GM19452 (cell line): Measurements from ENCODE around the gene DHRS2.

Experiments
- ATAC-seq: cut with Tn5 transposase; IDR thresholded peaks from one replicate; pipeline ENCODE4 v1.9.1; 2021; ENCODE audit not compliant: unreplicated experiment

Gene DHRS2

GRCh38 chr14:23646648-23647549 is 10.7 kb downstream of the DHRS2 start:
- no peak for ATAC-seq

GRCh38 chr14:23647619-23648018 is 11.5 kb downstream of the DHRS2 start:
- ATAC-seq: no peak

DNA sequence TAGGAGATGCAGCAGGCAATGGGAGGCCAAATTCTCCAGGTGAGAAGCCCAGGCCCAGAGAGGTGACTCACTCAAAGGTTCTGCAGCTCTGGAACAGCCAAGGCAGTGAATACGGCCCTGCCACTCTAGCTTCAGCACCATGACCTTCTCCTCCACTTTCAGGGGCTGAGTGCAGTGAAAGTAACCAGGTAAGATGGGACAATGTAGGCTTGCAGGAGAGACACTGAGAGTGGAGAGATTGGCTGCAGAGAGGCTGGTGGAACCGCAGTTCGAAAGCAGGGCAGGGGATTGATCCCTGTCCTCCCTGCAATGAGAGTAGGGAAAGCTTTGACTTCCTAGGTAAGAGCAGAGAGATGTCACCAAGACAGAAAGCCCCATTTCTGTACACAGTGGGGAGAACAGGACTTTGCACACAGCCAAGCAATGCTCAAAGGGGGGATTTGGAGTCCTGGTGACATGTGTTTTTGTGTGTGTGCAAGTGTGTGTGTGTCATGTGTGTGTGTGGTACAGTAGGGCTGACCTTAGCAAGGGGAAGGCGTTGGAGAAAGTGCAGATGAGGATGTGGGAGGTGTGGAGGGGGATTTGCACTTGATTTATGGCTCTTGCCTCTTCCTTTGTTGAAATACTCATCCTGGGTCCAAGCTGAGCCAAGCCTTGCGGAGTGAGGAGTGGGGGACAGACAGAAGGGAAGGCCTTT is 12.7 kb downstream of the DHRS2 start:
- no peak for ATAC-seq

GRCh38 chr14:23650506-23650905 is 14.3 kb downstream of the DHRS2 start:
- ATAC-seq: no peak

- no peak for ATAC-seq
Measured at GRCh38 chr14:23653051-23653450, 16.9 kb downstream of the DHRS2 start.

- no peak for ATAC-seq
Measured at GRCh38 chr14:23654231-23654630, 18.1 kb downstream of the DHRS2 start.

GRCh38 chr14:23657959-23658470 is 21.9 kb downstream of the DHRS2 start:
- ATAC-seq: no peak

GRCh38 chr14:23660290-23661226 is 24.4 kb downstream of the DHRS2 start:
- ATAC-seq: peak; percentile 91

- no peak for ATAC-seq
Measured at GRCh38 chr14:23661542-23661941, 25.4 kb downstream of the DHRS2 start.

DNA sequence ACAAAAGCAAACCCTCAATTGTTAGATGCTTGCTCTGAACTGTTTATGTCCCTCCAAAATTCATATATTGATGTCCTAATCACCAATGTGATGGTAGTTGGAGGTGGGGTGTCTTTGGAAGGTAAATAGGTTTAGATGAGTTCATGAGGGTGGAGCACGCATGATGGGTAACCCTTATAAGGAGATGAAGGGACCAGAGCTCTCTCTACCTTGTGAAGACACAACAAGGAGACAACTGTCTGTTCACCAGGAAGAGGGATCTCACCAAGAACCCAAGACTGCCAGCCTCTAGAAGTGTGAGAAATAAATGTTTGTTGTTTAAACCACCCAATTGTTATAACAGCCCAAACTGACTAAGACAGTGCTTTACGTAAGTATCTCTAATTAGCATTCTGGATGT is 27.0 kb downstream of the DHRS2 start:
- ATAC-seq: no peak

GRCh38 chr14:23663711-23664110 is 27.5 kb downstream of the DHRS2 start:
- no peak for ATAC-seq

DNA sequence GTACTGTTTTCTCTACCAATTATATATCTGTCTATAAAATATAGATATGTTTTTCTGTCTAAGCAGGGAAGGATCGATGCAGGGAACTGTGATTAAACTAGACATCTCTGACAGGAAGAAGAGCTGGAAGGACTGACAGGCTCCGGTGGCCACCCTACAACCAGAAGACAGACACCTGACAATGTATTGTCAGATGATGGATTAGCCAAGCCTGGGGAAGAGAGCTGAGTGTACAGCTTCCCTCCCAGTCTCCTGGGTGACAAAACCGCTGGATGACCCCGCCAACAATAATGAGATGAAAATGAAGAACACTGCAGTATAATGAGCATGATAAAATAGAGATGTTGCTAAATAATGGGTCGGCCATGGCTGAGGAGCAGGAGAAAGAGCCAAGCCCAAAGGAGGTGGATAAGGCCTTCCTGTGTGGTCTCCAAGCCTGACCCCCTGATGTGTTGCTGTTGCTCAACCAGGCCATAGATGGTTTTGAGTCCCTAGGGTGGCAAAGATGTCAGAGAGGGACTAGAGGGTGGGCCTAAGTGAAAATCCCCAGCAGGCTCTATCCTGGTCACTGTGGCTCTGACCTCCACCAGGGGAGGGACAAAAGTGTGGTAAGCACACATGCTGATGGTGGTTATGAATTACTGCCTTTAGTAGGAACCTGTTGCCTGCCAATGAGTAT is 28.2 kb downstream of the DHRS2 start:
- no peak for ATAC-seq

GRCh38 chr14:23665302-23666016 is 29.3 kb downstream of the DHRS2 start:
- ATAC-seq: no peak

DNA sequence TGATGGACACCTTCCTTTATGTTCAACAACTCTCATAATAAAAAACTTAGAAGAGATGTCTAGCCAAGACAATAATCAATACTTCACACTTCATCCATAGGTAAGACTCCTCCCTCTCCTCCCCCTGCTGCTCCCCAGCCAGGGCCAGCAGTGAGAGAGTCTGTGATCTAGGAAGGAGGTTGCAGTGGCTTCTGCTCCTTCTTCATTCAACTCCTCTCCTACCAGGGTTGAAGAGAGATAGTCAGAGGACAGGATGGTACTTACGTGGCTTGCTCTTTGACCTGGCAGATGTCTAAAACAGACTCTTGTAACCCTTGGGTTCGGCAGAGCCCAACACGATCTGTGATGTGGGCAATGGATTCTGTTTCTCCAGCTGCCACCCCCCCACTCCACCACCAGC is 31.0 kb downstream of the DHRS2 start:
- ATAC-seq: no peak

- no peak for ATAC-seq
Measured at GRCh38 chr14:23669441-23669840, 33.3 kb downstream of the DHRS2 start.

DNA sequence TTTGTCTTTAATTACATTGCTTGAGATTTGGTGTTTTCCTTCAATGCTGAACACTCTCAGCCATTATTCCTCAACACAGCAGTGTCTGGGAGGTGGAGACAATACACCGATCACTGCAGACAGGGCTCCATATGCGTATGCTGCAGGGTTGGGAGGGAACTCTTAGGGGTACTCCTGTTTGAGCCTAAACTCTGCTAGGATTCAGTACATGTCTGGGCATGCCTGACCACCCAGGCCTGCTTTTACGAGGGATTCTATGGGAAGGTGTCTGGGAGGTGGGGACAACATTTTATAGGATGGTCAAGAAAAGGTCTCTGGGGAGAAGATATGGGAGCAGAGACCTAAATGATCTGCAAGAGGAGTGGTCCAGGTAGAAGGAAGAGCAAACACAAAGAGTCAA is 34.3 kb downstream of the DHRS2 start:
- ATAC-seq: no peak

DNA sequence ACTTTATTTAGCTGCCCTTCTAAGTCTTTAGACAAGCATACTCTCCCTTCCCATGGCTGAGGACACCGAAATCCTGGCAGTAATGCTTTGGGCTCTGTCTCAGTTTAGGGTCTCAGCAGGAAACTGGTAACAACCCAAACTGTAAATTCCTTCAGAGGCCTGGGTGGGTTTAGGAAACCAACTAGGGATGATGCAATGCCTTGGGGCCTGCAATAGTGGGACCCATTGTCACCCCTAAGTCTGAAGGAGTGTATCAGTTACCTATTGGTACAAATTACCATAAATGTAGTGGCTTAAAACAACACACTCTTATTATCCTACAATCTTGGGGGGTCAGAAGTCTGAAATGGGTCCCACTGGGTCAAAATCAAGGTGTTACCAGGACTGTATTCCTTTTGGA is 36.0 kb downstream of the DHRS2 start:
- no peak for ATAC-seq

- no peak for ATAC-seq
Measured at GRCh38 chr14:23675337-23675736, 39.2 kb downstream of the DHRS2 start.

- no peak for ATAC-seq
Measured at GRCh38 chr14:23675906-23676305, 39.7 kb downstream of the DHRS2 start.

DNA sequence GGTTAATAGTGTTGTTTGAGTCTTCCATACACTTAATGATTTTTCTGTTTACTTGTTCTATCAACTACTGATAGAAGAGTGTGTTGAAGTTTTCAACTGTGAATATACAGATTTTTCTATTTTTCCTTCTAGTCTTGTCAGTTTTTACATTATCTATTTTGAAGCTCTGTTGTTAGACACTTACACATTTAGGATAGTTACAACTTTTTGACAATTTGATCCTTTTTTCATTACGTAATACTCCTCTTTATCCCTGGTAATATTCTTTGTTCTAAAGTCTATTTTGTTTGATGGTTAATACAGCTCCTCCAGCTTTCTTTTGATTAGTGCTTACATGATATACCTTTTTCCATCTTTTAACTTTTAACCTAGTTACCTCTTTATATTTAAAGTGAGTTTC is 45.2 kb downstream of the DHRS2 start:
- no peak for ATAC-seq
